Activated T-cell treated with anti-CD3 and anti-CD28 coated beads for 24 hours (primary cell): ENCODE results near the gene GRIFIN.
"Not testable (repeated sequence)": the region's sequence is repeated elsewhere in the genome, so short reads cannot be mapped to it uniquely, and the experiment has no call there.

Experiments
- DNase-seq: peaks from one replicate; pipeline ENCODE4 v3.0.0-alpha.2; 2020; ENCODE audit warnings: low read depth

The GRIFIN gene

DNA sequence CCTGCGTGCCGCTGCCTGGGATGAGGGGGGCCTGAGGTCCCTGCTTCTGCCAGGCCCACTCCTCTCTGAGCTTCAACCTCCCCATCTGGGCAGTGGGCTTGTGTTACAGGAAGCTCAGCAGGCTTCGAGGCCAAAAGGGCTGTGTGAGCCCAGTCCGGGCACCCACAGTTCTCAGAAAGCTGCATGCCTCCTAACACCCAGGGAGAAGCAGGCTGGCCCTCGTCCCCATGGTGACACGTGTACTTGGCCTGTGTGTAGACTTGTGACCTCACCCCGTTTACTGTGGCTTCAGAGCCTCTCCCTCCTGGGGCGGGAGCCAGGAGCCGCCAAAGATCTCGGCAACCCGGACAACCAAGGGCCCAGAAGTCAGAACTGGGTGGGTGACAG is 2.2 kb upstream of the GRIFIN start:
- DNase-seq: no peak

GRCh38 chr7:2477447-2478398 is 1.5 kb upstream of the GRIFIN start:
- peak; percentile 30 for DNase-seq

DNA sequence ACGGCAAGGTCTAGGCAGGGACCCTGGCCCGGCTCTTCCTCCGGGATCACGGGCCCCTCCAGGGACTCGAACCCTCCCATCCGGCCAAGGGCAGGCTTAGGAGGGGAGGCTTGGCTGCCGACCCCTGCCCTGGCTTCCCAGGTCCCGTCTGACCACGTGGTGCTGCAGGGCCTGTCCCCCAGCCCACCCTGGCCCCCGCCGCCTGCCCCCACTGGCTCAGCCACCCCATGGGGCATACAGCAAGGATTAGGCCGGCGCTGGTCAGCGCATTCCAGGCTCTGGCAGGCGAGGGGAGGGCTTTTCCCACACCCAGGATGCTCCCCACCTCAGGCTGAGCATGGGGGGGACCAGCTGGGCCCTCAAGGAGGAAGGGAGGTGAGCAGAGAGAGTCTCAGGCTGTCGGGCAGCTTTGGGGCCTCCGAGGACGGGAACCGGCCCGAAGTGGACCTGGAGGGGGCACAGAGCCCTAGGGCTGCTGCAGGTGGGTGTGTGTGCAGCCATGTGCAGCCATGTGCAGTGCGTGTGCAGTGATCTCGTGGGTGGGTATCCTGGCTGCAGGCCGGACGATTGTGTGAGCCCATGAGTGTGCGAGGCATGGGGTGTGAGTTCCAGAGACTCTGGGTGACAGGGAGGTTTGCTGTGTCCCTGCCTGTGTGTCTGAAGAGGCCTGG is 713 bp upstream of the GRIFIN start:
- DNase-seq: no peak

GRCh38 chr7:2475678-2476015 is 551 bp downstream of the GRIFIN start:
- no peak for DNase-seq

DNA sequence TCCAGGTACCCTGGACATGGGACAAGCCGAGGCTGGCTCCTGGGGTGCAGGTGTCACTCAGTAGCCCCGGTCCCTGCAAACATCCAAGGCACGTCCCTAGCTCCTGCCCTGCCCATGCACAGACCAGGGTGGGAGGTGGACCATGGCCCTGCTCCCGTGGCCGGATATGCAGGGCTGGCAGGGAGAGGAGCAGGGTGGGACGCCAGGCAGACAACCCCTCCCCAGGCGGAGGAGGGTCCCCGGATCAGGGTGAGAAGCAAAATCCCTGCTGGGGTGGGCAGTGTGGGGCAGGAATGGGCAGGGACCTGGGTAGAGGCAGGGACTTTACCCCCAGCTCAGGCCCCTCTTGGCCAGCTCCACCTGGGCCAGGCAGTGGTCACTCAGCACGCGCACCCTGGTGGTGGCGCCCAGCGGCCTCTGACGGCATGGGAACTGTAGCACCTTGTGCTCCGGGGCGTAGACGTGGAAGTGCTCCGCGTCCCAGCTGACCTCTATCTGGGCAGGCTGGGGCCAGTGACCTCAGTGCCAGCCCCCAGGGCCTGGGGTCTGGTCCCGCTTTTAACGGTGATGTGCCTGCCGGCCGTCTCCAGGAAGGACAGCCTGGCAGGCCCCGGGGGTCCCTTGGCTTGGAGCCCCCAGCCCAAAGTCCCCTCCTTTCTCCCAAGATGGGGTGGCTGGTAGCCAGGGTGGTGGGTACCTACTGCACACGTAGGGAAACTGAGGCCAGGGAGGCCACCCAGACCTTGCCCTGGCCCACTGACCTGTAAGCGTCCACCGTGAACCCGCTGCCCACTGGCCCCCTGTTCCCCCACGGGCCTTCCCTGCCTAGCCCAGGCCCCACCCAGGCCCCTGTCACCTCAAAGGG is 1.2 kb downstream of the GRIFIN start:
- DNase-seq: no peak

DNA sequence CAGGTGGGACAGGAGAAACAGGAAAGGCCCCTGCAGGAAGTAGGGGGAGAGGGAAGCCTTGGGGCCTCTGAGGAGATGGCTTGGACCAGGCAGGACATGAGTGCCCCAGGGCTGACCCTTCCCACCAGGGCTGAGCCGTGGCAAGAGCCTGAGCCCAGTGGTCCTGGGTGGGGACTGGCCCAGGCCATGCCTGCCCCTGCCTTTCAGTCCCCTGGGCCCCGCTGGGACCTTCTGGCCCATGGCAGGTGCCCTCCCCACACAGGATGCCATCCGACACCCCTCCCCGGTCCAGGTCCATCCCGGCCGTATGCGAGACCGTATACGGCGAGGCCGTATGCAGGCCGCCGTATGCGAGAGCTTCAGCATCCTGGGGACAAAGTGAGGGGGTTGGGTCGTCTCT is 2.0 kb downstream of the GRIFIN start:
- DNase-seq: no peak

DNA sequence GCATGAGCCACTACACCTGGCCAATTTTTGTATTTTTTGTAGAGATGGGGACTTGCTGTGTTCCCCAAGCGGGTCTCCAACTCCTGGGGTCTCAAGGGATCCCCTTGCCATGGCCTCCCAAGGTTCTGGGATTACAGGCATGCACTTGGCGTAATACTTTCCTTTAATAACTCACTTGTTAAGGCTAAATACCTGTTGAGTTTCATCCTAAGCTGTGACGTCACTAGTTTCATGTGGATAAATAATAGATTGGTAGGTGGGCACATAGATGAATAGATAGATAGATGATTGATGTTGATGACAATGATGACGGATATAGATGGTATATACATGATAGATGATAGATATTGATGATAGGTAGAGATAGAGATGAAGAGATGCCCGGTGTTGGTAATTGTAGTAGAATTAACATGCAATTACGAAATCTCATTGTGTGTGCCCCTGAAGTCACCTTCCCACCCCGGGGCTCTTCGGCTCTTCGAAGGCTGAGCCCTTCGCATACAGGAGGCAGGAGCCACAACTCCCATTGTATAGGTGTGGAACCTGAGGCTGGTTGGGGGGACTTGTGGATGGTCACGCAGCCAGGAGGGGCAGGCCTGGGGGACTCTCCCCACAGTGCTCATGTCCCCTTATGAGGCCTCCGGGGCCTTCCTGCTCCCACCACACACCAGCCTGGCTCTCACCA is 2.6 kb downstream of the GRIFIN start:
- DNase-seq: no peak

- no peak for DNase-seq
Measured at GRCh38 chr7:2472739-2473138, 3.5 kb downstream of the GRIFIN start.

GRCh38 chr7:2471396-2471795 is 4.8 kb downstream of the GRIFIN start:
- no peak for DNase-seq

- DNase-seq: no peak
Measured at GRCh38 chr7:2471022-2471329, 5.2 kb downstream of the GRIFIN start.

- no peak for DNase-seq
Measured at GRCh38 chr7:2470204-2471021, 5.8 kb downstream of the GRIFIN start.

DNA sequence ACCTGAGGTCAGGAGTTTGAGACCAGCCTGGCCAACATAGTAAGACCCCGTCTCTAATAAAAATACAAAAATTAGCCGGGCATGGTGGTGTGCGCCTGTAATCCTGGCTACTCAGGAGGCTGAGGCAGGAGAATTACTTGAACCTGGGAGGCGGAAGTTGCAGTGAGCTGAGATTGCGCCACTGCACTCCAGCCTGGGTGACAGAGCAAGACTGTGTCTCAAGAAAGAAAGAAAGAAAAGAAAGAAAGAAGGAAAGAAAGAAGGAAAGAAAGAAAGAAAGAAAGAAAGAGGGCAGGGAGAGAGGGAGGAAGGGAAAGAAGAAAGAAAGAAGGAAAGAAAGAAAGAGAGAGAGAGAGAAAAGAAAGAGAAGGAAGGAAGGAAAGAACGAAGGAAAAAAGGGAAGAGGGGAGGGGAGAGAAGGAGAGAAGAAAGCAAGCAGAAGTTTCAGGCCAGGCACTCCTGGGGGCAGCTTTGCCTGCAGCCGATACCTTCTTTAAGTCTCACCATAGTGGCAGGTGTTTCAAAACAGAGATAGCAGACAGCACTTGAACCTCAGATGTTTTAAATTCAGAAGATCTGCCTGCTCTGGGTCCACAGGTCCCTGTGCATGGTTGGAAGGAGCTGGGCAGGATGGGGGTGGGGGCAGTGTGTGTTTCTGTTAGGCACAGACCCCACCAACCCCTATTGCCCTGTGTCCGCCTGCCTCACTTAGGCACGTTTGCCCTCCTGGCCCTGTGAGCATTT is 6.6 kb downstream of the GRIFIN start:
- not testable (repeated sequence) for DNase-seq

DNA sequence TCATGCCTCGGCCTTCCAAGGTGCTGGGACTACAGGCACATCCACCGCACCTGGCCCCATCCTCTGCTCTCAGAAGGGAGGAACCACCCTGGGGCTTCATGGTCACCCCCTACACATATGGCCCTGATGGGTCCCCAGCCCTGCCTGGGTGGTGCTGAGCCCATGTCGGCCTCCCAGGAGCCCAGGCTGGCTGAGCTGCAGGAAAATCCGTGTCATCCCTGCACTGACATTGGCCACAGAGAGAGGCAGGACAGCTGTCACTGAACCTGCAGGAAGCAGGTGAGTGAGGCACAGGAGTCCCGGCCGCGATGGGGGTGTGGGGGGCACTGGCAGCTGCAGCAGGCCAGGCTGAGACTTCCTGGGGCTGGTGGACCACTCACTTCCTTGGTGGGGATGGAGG is 8.0 kb downstream of the GRIFIN start:
- no peak for DNase-seq

DNA sequence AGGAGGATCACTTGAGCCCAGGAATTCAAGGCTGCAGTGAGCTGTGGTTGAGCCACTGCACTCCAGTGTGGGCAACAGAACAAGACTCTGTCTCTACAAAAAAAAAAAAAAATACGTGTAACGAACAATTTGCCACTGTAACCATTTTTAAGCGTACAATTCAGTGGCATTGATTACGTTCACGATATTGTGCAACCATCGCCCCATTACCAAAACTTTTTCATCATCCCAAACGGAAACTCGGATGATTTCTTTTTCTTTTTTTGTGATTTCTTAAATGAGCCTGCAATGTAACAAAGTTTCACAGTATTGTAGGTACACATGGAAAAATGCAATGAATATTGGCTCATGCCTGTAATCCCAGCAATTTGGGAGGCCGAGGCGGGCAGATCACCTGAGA is 9.5 kb downstream of the GRIFIN start:
- no peak for DNase-seq

- DNase-seq: no peak
Measured at GRCh38 chr7:2465928-2466327, 10.3 kb downstream of the GRIFIN start.

GRCh38 chr7:2462731-2463130 is 13.5 kb downstream of the GRIFIN start:
- DNase-seq: no peak

GRCh38 chr7:2461268-2462026 is 14.8 kb downstream of the GRIFIN start:
- DNase-seq: no peak

GRCh38 chr7:2460641-2461040 is 15.6 kb downstream of the GRIFIN start:
- no peak for DNase-seq

GRCh38 chr7:2460188-2460587 is 16.0 kb downstream of the GRIFIN start:
- no peak for DNase-seq

GRCh38 chr7:2459674-2460073 is 16.5 kb downstream of the GRIFIN start:
- no peak for DNase-seq
